Body of pancreas (tissue), 4 donors: Measurements from ENCODE around the gene SERPINA1.

Source experiments
- POLR2A ChIP-seq, 3 donors: fragments of 450-650 bp; IDR thresholded peaks; one replicate each; pipeline ENCODE4 v1.6.1; 2016; ENCODE audit warnings: antibody characterized with exemption in 3 of 3, mild to moderate bottlenecking in 2 of 3
- TF ChIP-seq, protein P1 (sequence below), 7 experiments: fragments of 450-650 bp in 4 of 7; fragments of 200-600 bp in 3 of 7; sonication (generic) in 3 of 7; IDR thresholded peaks; one replicate each; pipeline ENCODE4 v1.5.1; 2016 to 2019; ENCODE audit warnings: antibody characterized with exemption in 7 of 7

- TF ChIP-seq, protein P1, sequence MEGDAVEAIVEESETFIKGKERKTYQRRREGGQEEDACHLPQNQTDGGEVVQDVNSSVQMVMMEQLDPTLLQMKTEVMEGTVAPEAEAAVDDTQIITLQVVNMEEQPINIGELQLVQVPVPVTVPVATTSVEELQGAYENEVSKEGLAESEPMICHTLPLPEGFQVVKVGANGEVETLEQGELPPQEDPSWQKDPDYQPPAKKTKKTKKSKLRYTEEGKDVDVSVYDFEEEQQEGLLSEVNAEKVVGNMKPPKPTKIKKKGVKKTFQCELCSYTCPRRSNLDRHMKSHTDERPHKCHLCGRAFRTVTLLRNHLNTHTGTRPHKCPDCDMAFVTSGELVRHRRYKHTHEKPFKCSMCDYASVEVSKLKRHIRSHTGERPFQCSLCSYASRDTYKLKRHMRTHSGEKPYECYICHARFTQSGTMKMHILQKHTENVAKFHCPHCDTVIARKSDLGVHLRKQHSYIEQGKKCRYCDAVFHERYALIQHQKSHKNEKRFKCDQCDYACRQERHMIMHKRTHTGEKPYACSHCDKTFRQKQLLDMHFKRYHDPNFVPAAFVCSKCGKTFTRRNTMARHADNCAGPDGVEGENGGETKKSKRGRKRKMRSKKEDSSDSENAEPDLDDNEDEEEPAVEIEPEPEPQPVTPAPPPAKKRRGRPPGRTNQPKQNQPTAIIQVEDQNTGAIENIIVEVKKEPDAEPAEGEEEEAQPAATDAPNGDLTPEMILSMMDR (IDR thresholded peaks at IDR 0.05), result no peak
- no peak for TF ChIP-seq POLR2A (IDR thresholded peaks at IDR 0.05)
Observed at GRCh38 chr14:94400422-94400841, 12.0 kb upstream of the SERPINA1 start.
